8988T (cell line): ENCODE measurements around the gene MLLT1.

Source experiments
- DNase-seq: peaks from one replicate; pipeline ENCODE4 v3.0.0; 2011

The MLLT1 gene

GRCh38 chr19:6220385-6221191 is 59.2 kb downstream of the MLLT1 start:
- no peak for DNase-seq

GRCh38 chr19:6219586-6220290 is 60.0 kb downstream of the MLLT1 start:
- DNase-seq: no peak

DNA sequence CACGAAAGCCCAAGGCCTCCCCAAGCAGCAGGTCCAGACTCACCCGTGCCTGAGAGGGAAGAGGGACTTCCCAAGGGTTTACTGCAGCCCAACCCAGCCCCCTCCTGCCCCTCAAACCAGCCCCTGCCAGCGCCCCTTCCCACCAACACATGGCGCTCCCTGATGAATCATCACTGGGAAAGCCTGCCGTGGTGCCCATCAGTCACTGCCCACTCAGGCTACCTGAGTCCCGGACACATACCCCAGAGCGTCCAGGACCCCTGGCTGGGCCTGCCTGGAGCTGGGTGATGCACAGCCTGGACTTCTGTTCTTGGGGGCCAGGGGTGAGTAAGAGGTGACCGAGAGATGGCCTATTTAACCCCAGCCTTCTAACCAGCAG is 60.6 kb downstream of the MLLT1 start:
- DNase-seq: no peak

DNA sequence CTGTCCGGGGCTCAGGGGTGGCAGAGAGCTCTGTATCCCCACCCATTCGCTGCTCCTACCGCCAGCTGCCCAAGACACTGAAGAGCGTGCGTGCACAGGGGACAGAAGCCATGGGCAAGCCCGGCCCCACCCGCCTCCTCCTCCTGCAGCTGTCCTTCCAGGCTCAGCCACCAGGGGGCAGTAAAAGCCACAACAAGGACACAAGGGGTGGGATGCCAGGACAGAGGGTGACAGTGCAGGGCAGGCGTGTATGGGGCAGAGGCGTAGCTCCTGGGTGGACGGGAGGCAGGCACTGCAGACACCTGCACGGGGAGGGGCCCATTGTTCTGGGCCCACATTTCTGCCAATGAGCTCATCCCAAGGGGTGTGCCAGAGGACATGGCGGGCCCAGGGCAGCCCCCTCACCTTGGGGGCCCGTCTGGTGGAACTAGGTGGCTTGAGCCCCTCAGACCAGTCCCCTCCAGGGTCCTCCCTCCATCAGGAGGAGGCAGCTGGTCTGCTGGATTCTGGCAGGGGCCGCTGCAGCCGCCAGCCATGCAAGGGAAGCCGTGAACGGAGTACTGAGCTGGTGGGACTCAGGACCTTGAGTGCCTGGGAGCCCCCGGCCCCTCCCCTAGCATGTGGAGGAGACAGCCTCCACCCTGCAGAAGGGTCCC is 61.2 kb downstream of the MLLT1 start:
- peak; percentile 99 for DNase-seq

DNA sequence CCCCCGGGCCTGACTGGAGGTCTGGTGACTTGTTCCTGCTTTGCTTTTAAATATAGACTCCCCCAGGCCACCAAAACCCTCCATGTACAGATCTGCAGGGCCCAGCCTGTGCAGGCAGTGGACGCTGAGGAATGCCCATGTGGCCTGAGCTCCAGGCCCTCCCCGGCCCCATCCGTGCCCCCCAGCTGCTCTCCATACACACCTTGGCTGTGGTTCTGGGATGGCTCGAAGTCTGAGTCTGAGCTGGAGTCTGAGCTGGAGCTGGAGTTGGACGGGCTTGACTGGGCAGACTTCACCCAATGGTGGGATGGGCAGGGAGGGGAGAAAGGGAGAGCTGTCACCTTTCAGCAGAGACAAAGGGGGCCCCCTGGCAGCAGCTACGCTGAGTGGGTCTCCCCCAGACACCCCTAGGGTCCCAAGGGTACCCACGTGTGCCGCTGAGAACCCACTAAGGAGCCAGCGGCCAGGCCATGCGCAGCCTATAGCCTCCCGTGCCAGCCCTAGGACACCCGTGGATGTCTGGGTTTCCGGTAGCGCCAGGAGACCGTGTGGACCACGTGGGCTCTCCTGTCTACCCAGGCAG is 61.9 kb downstream of the MLLT1 start:
- peak; percentile 5 for DNase-seq

- peak; percentile 13 for DNase-seq
Measured at GRCh38 chr19:6216996-6217751, 62.6 kb downstream of the MLLT1 start.

DNA sequence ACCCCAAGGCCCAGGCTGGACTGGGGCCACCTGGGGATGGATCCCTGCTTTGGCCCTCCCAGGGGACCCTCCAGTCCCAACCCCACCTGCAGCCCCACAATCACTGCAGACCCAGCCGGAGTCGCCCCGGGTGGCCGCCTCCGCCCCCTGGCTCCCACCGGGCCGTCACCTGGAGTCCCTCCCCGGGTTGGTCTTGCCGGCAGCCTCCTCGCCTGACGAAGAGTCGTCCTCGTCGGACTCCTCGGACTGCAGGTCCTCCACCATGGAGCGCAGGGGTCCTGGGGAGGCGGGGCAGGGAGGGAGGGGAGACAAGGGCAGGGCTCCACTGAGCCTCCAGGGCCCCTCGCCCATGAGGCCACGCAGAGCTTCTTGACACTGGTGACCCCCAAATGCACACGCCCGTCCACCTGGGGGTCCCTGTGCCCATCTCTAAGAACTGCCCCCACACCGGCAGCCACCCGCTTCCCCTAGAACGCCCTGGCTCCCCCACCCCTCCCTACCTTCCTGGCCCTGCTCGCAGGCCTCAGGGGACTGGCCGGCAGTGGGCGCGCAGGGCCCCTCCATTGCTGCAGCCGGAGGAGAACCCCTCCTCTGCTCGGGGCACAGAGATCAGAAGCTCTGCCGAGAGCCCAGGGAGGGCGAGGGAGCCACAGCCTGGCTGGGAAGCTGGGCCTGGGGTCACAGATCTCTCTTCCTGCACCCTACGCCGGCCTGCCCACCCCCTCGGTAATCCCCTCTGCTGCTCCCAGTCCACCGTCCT is 63.4 kb downstream of the MLLT1 start:
- DNase-seq: peak; percentile 14

DNA sequence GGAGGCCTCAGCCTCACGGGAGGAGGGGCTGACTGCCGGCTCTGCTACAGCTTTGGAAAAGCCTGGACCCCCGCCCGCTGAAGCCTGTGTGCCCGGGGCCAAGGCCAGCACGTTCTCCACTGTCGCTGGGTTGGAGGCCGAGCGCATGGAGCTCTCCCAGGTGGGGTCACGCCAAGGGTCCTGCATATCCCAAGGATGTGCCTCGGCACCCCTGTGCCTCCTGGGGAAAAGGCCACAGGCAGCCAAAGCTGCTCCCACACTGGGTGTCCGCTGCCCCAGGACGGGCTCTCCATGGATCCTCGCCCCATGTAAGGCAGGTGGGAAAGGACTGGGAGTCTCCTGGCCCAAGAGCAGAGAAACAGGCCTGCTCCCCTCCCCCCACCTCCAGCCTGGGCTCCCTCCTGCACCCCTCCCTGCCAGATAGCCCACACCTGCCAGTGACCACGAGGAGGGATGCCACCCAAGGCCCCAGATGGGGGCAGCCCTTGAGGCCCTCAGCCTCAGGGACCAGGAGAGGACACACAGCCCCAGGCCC is 64.0 kb downstream of the MLLT1 start:
- DNase-seq: no peak

- peak; percentile 26 for DNase-seq
Measured at GRCh38 chr19:6214881-6215541, 64.8 kb downstream of the MLLT1 start.

- peak; percentile 18 for DNase-seq
Measured at GRCh38 chr19:6213696-6214641, 65.8 kb downstream of the MLLT1 start.

DNA sequence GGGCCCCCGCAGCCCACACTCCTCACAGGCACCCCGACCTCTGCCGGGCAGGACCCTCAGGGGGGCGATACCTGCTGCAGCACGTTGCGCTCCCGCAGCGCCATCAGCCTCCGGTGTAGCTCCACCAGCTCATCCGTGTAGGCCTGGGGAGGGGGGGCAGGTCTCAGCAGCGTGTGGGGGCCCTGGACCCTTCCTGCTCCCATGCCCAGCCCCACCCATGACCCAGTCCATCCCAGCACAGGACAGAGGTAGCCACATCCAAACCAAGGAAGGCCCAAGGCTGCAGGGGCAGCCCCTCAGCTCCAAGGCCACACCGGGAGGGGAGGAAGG is 66.5 kb downstream of the MLLT1 start:
- peak; percentile 14 for DNase-seq

GRCh38 chr19:6212403-6213265 is 67.1 kb downstream of the MLLT1 start:
- peak; percentile 5 for DNase-seq

GRCh38 chr19:6211632-6212402 is 68.0 kb downstream of the MLLT1 start:
- DNase-seq: peak; percentile 4

- no peak for DNase-seq
Measured at GRCh38 chr19:6210721-6211600, 68.8 kb downstream of the MLLT1 start.

- no peak for DNase-seq
Measured at GRCh38 chr19:6210091-6210490, 69.7 kb downstream of the MLLT1 start.

DNA sequence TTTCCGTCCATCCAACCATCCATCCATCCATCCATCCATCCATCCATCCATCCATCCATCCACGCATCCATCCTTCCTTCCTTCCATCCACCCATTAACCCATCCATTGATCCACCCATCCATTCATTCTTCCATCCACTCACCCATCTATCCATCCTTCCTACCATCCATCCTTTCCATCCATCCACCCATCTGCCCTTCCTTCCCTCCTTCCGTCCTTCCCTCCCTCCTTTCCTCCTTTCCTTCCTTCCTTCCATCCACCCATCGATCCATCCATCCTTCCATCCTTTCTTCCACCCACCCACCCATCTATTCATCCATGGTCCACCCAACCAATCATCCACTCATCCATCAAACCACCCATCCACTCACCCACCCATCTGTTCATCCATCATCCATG is 70.1 kb downstream of the MLLT1 start:
- DNase-seq: no peak

DNA sequence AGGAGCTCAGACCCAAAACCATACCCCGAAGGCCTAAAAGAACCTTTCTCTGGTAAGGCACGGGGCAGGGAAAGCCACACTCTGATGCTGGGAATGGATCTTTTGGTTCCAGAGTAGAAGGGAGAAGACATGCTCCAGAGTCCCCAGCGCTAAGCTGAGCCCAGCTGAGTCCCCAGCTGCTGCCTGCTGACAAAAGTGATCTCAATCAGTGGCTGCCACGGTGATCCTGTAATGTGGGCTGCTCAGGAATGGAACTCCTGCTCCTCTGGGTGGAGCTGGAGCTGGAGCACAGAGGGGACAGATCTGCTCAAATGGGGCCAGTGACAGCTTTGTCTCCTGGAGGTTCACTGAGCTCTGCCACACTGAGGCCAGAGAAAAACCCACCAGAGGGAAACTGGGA is 70.5 kb downstream of the MLLT1 start:
- no peak for DNase-seq
